ENCODE measurements around the gene FBXO11.

DNA sequence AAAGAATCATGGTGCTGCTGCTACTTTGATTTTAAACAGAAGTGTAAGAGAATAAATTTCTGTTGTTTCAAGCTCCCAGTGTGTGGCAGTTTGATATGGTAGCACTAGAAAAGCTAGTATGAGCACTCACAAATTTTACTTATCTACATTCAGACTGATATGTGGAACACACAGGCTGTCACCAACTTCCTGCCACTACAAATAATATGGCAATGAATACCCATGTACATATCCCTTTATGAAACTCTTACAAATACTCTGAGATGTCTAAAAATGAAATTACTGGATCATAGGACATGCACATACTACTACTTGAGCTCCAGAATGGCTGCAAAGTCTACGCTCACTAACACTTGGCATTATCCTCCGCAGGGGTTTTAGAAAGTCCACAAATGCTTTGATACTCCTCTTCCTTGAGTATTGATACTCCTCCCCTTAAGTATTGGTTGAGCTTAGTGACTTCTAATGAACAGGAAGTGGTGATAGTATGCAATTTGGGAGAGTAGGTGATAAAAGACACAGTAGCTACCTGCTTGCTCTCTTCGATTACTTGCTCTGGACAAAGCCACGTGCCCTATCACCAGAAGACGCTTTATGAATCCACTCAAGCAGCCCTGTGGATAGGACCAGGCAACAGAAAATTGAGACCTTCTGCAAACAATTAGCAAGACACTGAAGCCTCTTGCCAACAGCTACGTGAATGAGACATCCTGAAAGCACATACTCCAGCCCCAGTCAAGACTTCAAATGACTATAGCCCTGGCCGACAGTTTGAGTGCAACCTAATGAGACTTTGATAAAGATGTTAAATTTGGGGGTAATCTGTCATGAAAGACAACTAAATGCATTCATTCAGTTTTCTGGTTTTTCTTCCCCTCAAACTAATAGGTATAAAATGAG is 35.4 kb downstream of the FBXO11 start:
- TF ChIP-seq, protein P1, sequence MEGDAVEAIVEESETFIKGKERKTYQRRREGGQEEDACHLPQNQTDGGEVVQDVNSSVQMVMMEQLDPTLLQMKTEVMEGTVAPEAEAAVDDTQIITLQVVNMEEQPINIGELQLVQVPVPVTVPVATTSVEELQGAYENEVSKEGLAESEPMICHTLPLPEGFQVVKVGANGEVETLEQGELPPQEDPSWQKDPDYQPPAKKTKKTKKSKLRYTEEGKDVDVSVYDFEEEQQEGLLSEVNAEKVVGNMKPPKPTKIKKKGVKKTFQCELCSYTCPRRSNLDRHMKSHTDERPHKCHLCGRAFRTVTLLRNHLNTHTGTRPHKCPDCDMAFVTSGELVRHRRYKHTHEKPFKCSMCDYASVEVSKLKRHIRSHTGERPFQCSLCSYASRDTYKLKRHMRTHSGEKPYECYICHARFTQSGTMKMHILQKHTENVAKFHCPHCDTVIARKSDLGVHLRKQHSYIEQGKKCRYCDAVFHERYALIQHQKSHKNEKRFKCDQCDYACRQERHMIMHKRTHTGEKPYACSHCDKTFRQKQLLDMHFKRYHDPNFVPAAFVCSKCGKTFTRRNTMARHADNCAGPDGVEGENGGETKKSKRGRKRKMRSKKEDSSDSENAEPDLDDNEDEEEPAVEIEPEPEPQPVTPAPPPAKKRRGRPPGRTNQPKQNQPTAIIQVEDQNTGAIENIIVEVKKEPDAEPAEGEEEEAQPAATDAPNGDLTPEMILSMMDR (IDR thresholded peaks at IDR 0.05; ENCODE audit: low read length) = no peak
- TF ChIP-seq EZH2 (optimal IDR thresholded peaks at IDR 0.05; ENCODE audit: low read depth, low read length) (no peak), EZH2phosphoT487 (IDR thresholded peaks at IDR 0.05; ENCODE audit: low read length) (no peak)
